GM23248 (cell line): ENCODE results near the gene CXCL5.

Source experiments
- EZH2 ChIP-seq: fragments of 200-600 bp; sonication (generic); IDR thresholded peaks from 2 replicates; pipeline ENCODE4 v1.6.1; 2018; ENCODE audit warnings: antibody characterized with exemption, mild to moderate bottlenecking; ENCODE audit not compliant: insufficient read depth, poor library complexity, severe bottlenecking
- EZH2phosphoT487 ChIP-seq: fragments of 200-600 bp; sonication (generic); IDR thresholded peaks from 2 replicates; pipeline ENCODE4 v1.6.1; 2018; ENCODE audit warnings: antibody characterized with exemption, moderate library complexity, mild to moderate bottlenecking, low read depth; ENCODE audit not compliant: insufficient read depth

DNA sequence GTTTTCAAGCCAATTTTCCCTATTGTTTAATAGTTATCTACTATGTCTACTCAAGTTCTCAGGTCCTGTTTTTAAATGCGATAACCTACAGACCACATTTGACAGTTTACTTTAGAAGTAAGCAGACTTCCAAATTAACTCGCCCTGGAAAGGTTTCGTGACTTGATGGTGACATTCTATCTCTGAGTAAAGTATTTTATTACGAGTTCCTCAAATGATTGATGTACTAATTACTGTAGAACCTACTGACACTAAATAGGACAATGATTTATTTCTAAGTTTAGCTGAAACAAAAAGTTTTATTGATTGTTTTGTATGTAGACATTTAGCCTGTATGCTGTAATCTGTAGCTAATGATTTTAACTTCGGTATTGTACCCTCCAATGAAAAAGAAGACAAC is 8.5 kb downstream of the CXCL5 start:
- no peak for TF ChIP-seq EZH2phosphoT487
- TF ChIP-seq EZH2: no peak
